MM.1S (cell line): ENCODE results near the gene SCIN.

Experiments
- EZH2 ChIP-seq: fragments of 300-600 bp; sonication (generic); optimal IDR thresholded peaks from 2 replicates; pipeline ENCODE3; 2017; ENCODE audit warnings: low read depth, mild to moderate bottlenecking, antibody characterized with exemption, low read length, mixed read lengths
- EZH2phosphoT487 ChIP-seq: fragments of 300-600 bp; sonication (generic); IDR thresholded peaks from 2 replicates; pipeline ENCODE4 v1.6.1; 2018; ENCODE audit warnings: antibody characterized with exemption, low read length
- TF ChIP-seq, protein P1 (sequence below): fragments of 300-600 bp; sonication (generic); IDR thresholded peaks from 2 replicates; pipeline ENCODE4 v1.5.1; 2016; ENCODE audit warnings: antibody characterized with exemption, low read length, mixed read lengths

GRCh38 chr7:12674861-12675260 lies 104.3 kb downstream of the SCIN start:
- TF ChIP-seq, protein P1, sequence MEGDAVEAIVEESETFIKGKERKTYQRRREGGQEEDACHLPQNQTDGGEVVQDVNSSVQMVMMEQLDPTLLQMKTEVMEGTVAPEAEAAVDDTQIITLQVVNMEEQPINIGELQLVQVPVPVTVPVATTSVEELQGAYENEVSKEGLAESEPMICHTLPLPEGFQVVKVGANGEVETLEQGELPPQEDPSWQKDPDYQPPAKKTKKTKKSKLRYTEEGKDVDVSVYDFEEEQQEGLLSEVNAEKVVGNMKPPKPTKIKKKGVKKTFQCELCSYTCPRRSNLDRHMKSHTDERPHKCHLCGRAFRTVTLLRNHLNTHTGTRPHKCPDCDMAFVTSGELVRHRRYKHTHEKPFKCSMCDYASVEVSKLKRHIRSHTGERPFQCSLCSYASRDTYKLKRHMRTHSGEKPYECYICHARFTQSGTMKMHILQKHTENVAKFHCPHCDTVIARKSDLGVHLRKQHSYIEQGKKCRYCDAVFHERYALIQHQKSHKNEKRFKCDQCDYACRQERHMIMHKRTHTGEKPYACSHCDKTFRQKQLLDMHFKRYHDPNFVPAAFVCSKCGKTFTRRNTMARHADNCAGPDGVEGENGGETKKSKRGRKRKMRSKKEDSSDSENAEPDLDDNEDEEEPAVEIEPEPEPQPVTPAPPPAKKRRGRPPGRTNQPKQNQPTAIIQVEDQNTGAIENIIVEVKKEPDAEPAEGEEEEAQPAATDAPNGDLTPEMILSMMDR = peak; percentile 74
- TF ChIP-seq EZH2 = no peak
- TF ChIP-seq EZH2phosphoT487 = no peak
